OCI-LY7 (cell line): Measurements from ENCODE around the gene PLEK.

ENCODE experiments used
- EZH2phosphoT487 ChIP-seq: fragments of 200-600 bp; sonication (generic); IDR thresholded peaks from 2 replicates; pipeline ENCODE4 v1.6.1; 2018; ENCODE audit warnings: low read depth, borderline replicate concordance, mild to moderate bottlenecking, mixed run types, antibody characterized with exemption, low read length, moderate library complexity, mixed read lengths
- TF ChIP-seq, protein P1 (sequence below): fragments of 200-600 bp; sonication (generic); conservative IDR thresholded peaks from 2 replicates; pipeline ENCODE4 v1.5.1; 2014; ENCODE audit warnings: mild to moderate bottlenecking, antibody characterized with exemption, low read length, moderate library complexity, mixed read lengths

DNA sequence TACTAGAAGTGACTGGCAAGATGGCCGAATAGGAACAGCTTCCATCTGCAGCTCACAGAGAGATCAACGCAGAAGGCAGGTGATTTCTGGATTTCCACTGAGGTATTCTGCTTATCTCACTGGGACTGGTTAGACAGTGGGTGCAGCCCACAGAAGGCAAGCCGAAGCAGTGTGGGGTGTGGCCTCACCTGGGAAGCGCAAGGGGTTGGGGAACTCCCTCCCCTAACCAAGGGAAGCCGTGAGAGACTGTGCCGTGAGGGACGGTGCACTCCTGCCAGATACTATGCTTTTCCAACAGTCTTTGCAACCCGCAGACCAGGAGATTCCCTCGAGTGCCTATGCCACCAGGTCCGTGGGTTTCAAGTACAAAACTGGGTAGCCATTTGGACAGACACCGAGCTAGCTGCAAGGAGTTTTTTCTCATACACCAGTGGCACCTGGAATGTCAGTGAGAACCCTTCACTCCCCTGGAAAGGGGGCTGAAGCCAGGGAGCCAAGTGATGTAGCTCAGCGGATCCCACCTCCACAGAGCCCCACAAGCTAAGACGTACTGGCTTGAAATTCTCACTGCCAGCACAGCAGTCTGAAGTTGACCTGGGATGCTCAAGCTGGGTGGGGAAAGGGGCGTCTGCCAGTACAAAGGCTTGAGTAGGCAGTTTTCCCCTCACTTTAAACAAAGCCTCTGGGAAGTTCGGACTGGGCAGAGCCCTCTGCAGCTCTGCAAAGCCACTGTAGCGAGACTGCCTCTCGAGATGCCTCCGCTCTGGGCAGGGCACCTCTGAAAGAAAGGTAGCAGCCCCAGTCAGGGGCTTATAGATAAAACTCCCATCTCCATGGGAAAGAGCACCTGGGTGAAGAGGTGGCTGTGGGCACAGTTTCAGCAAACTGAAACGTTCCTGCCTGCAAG lies 40.1 kb downstream of the PLEK start:
- TF ChIP-seq, protein P1, sequence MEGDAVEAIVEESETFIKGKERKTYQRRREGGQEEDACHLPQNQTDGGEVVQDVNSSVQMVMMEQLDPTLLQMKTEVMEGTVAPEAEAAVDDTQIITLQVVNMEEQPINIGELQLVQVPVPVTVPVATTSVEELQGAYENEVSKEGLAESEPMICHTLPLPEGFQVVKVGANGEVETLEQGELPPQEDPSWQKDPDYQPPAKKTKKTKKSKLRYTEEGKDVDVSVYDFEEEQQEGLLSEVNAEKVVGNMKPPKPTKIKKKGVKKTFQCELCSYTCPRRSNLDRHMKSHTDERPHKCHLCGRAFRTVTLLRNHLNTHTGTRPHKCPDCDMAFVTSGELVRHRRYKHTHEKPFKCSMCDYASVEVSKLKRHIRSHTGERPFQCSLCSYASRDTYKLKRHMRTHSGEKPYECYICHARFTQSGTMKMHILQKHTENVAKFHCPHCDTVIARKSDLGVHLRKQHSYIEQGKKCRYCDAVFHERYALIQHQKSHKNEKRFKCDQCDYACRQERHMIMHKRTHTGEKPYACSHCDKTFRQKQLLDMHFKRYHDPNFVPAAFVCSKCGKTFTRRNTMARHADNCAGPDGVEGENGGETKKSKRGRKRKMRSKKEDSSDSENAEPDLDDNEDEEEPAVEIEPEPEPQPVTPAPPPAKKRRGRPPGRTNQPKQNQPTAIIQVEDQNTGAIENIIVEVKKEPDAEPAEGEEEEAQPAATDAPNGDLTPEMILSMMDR: no peak
- TF ChIP-seq EZH2phosphoT487: no peak
